Endothelial cell of umbilical vein (primary cell): Measurements from ENCODE around the gene ZNF326. TPM values are rescaled to one million over a fixed set of nuclear protein-coding genes. Genes with fewer than 3 reads are reported as not detected.

ENCODE experiments used
- BruUV-seq: library from RNA; stranded (reverse); fragments of 400-500 nt; replicated peaks from 2 replicates; lab custom pipeline; 2021; lab: Mats Ljungman, UMichigan
- CTCF ChIA-PET: fragments of 300-600, 350-600 bp; sonication (Branson Sonifier 250); formaldehyde crosslinking; loops from one replicate; lab custom pipeline; 2021; ENCODE audit warnings: antibody characterized with exemption, inconsistent platforms; lab: Charles Lee
- POLR2A ChIA-PET: fragments of 300-600, 350-600 bp; sonication (Branson Sonifier 250); formaldehyde crosslinking; loops from one replicate; lab custom pipeline; 2021; ENCODE audit warnings: antibody characterized with exemption, inconsistent platforms; lab: Charles Lee
- DNase-seq: peaks from one replicate; pipeline ENCODE4 v3.0.0-alpha.2; 2011; ENCODE audit warnings: low read depth, low spot score
- FAIRE-seq: peaks from 2 replicates; lab custom pipeline; 2011; peaks lifted over from hg19 to GRCh38; lab: Jason Lieb, UNC
- H2AFZ ChIP-seq: 2 replicates; pipeline ENCODE4 v1.6.0; 2012; ENCODE audit warnings: low read depth, low read length, control low read depth, inconsistent platforms
- H3K27ac ChIP-seq: 2 replicates; pipeline ENCODE4 v1.5.1; 2011; ENCODE audit warnings: low read depth, mild to moderate bottlenecking, control low read depth, low read length, moderate library complexity; ENCODE audit not compliant: insufficient read depth
- H3K27me3 ChIP-seq, 2 experiments: 2 replicates each; pipeline versions ENCODE4 v1.6.0 to v1.6.1; 2011; ENCODE audit warnings: low read length in 2 of 2, mixed read lengths in 1 of 2; ENCODE audit not compliant: control insufficient read depth in 2 of 2, insufficient read depth in 2 of 2
- H3K36me3 ChIP-seq, 2 experiments: 2 replicates in 1 of 2; 3 replicates in 1 of 2; pipeline ENCODE4 v1.5.1; 2011; ENCODE audit warnings: low read length in 2 of 2, mild to moderate bottlenecking in 1 of 2, moderate library complexity in 1 of 2; ENCODE audit not compliant: control insufficient read depth in 2 of 2, insufficient read depth in 2 of 2; ENCODE audit errors: extremely low read depth in 1 of 2
- H3K4me1 ChIP-seq: 3 replicates; pipeline ENCODE4 v1.5.1; 2011; ENCODE audit warnings: mild to moderate bottlenecking, low read length; ENCODE audit not compliant: control insufficient read depth, insufficient read depth; ENCODE audit errors: extremely low read depth
- H3K4me2 ChIP-seq: 2 replicates; pipeline ENCODE4 v1.6.1; 2011; ENCODE audit warnings: low read length, control low read depth, mixed read lengths; ENCODE audit not compliant: insufficient read depth
- H3K4me3 ChIP-seq, 3 experiments: fragments of 200-600 bp in 1 of 3; sonication (generic), shearing (Covaris generic) in 1 of 3; replicated peaks in 1 of 3; 2 replicates each; pipeline ENCODE4 v1.5.1; 2011 to 2016; ENCODE audit warnings: control low read depth in 3 of 3, low read length in 3 of 3, mild to moderate bottlenecking in 2 of 3, inconsistent platforms in 1 of 3, low read depth in 1 of 3, moderate library complexity in 1 of 3; ENCODE audit not compliant: insufficient read depth in 1 of 3
- H3K79me2 ChIP-seq: 2 replicates; pipeline ENCODE4 v1.6.0; 2012; ENCODE audit warnings: low read length, inconsistent platforms; ENCODE audit not compliant: control insufficient read depth, insufficient read depth
- H3K9ac ChIP-seq: replicated peaks from 2 replicates; pipeline ENCODE3; 2011; ENCODE audit warnings: low read length, control low read depth; ENCODE audit not compliant: insufficient read depth; ENCODE audit errors: extremely low read depth
- H3K9me1 ChIP-seq: replicated peaks from 3 replicates; pipeline ENCODE4 v1.6.0; 2011; ENCODE audit warnings: mild to moderate bottlenecking, low read length; ENCODE audit not compliant: control insufficient read depth, insufficient read depth; ENCODE audit errors: extremely low read depth
- H3K9me3 ChIP-seq: replicated peaks from 2 replicates; pipeline ENCODE4 v1.5.1; 2012; ENCODE audit warnings: low read length, inconsistent platforms; ENCODE audit not compliant: control insufficient read depth, insufficient read depth
- H4K20me1 ChIP-seq: replicated peaks from 2 replicates; pipeline ENCODE3; 2011; ENCODE audit warnings: mild to moderate bottlenecking, low read length; ENCODE audit not compliant: control insufficient read depth, insufficient read depth; ENCODE audit errors: extremely low read depth
- CTCF ChIP-seq, 2 donors: IDR thresholded peaks; 1 replicate in 1 of 2; 2 replicates in 1 of 2; pipeline ENCODE4 v1.5.1; 2011; ENCODE audit warnings: low read length in 2 of 2, mild to moderate bottlenecking in 2 of 2, moderate library complexity in 2 of 2, control low read depth in 1 of 2, inconsistent platforms in 1 of 2, low read depth in 1 of 2; ENCODE audit not compliant: insufficient read depth in 1 of 2; ENCODE audit errors: extremely low read depth in 1 of 2
- EZH2 ChIP-seq: IDR thresholded peaks from 2 replicates; pipeline ENCODE4 v1.6.1; 2012; ENCODE audit warnings: borderline replicate concordance, low read depth, mild to moderate bottlenecking, moderate library complexity, low read length, inconsistent platforms; ENCODE audit not compliant: severe bottlenecking
- FOS ChIP-seq: IDR thresholded peaks from 2 replicates; pipeline ENCODE4 v1.6.1; 2011; ENCODE audit warnings: mild to moderate bottlenecking, low read length, moderate library complexity, borderline replicate concordance; ENCODE audit not compliant: insufficient read depth
- GATA2 ChIP-seq: IDR thresholded peaks from 2 replicates; pipeline ENCODE4 v1.7.0; 2011; ENCODE audit warnings: low read depth, mild to moderate bottlenecking, moderate library complexity, mixed read lengths, low read length; ENCODE audit not compliant: insufficient read length, insufficient read depth
- JUN ChIP-seq: IDR thresholded peaks from 2 replicates; pipeline ENCODE4 v1.6.1; 2011; ENCODE audit warnings: borderline replicate concordance, low read depth; ENCODE audit not compliant: insufficient read length, insufficient read depth
- MAX ChIP-seq: IDR thresholded peaks from 2 replicates; pipeline ENCODE4 v1.6.1; 2011; ENCODE audit not compliant: insufficient read depth, insufficient read length
- MYC ChIP-seq: IDR thresholded peaks from one replicate; pipeline ENCODE4 v1.6.1; 2011; ENCODE audit warnings: mild to moderate bottlenecking, low read depth, low read length
- POLR2A ChIP-seq: IDR thresholded peaks from 2 replicates; pipeline ENCODE4 v1.6.1; 2012; ENCODE audit warnings: low read depth, mild to moderate bottlenecking, control low read depth, low read length
- POLR2AphosphoS5 ChIP-seq: IDR thresholded peaks from 2 replicates; pipeline ENCODE4 v1.6.1; 2012; ENCODE audit warnings: low read depth, mild to moderate bottlenecking, control low read depth, low read length, moderate library complexity; ENCODE audit not compliant: insufficient read depth
- dilution Hi-C: fragments of 300-500 bp; cut with MboI; formaldehyde crosslinking; loops from one replicate; pipeline ENCODE4 v1.15.0; 2019; ENCODE audit warnings: low sequenced_read_pairs; ENCODE audit not compliant: extremely low pct_ligation_motif_present
- intact Hi-C: fragments of 100-400 bp; cut with micrococcal nuclease; formaldehyde crosslinking; loops from one replicate; pipeline ENCODE4 v1.10.0; 2022
- polyA plus RNA-seq, 4 experiments: library from polyadenylated mRNA; depleted of rRNA in 3 of 4; stranded (reverse) in 3 of 4; unstranded in 1 of 4; fragments of >200 nt; gene quantifications; 2 replicates each; pipeline versions ENCODE4 v1.2.1 to v1.2.3, GENCODE V29; 2011 to 2012; ENCODE audit warnings: missing spikeins in 1 of 4
- total RNA-seq: library from RNA; stranded (reverse); gene quantifications from 2 replicates; pipeline ENCODE4 v1.2.3, GENCODE V29; 2021

Gene ZNF326
- total and polyA plus RNA-seq, 2 donors (not counting 3 experiments of a cell fraction or from before 2014, with no cell fraction given), result 13.1 to 29.9 TPM

DNA sequence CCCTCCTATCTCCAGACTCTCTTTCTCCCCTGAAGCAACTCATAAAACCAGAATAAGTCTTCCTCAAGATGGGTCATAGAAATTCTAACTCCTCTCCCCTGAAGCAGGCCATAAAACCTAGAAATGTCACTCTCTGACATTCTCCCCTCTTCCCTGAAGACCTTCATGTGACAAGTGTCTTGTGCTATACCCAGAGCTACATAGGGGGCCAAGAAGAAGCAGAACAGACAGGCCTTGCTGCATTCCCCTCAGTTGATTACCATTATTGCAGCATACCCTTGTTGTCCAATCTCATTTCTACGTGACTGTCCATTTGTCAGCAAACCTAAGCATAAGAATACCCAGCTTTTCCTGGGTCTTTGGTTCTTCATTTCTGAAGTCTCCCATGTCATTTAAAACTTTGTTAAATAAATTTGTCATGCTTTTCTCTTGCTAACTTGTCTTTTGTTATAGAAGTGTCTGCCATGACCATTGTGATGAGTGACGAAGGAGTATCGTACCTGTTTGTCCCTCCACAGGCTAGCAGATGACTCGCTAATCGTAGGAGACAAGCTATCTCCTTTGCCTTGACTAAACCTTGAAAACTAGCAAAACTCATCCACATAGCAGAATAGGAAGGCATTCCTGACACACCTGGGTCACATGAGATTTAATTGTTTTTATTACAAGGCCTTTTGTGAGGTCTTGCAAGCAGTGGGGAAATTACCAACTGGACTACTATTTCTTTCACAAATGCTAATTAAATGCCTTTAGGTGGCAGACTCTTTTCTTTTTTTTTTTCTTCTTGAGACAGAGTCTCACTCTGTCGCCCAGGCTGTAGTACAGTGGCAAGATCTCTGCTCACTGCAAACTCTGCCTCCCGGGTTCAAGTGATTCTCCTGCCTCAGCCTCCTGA is 39.4 kb upstream of the ZNF326 start:
- Histone ChIP-seq H3K27ac (no peak overlapping the region), H3K9ac (no peak overlapping the region), H2AFZ (no peak overlapping the region), H3K27me3 (no peaks in the 10 kb centered on the region), H3K4me2 (no peak overlapping the region), H3K9me3 (no peaks in the 10 kb centered on the region), H3K79me2 (no peaks in the 10 kb centered on the region), H3K4me3 (no peak overlapping the region), H3K36me3 (no peaks in the 10 kb centered on the region), H3K9me1 (no peaks in the 10 kb centered on the region), H3K4me1 (peaks cover 5% of the 10 kb centered on the region), H4K20me1 (no peaks in the 10 kb centered on the region)
- CTCF ChIA-PET, result no interaction called here
- BruUV-seq, result no TSS peak
- no peak for DNase-seq
- no peak for FAIRE-seq
- dilution Hi-C loops (no loop called here), intact Hi-C loops (no loop called here)
- POLR2A ChIA-PET, result no interaction called here
- TF ChIP-seq GATA2 (no peak), JUN (no peak), MYC (no peak), POLR2AphosphoS5 (no peak), EZH2 (no peak), POLR2A (no peak), FOS (no peak), CTCF (IDR thresholded peaks at IDR 0.05; ENCODE audit: extremely low read depth in 1 of 2, insufficient read depth in 1 of 2, low read depth in 1 of 2, low read length in 2 of 2) (no peak), MAX (no peak)
